B cell (primary cell): ENCODE results near the gene GALNT11. TPM values are rescaled to one million over a fixed set of nuclear protein-coding genes. Genes with fewer than 3 reads are reported as not detected.

Source experiments
- ATAC-seq: fragments of 200-7000 bp; cut with Tn5 transposase; one replicate; pipeline ENCODE4 v1.10.0; 2021; ENCODE audit warnings: low read depth, mild to moderate bottlenecking, moderate number of reproducible peaks, moderate library complexity
- CTCF ChIA-PET: fragments of 350-600 bp; sonication (Branson Sonifier 250); formaldehyde crosslinking; loops from one replicate; lab custom pipeline; 2021; ENCODE audit warnings: antibody characterized with exemption, inconsistent platforms; lab: Charles Lee
- POLR2A ChIA-PET: fragments of 350-600 bp; sonication (Branson Sonifier 250); formaldehyde crosslinking; loops from one replicate; lab custom pipeline; 2021; ENCODE audit warnings: antibody characterized with exemption; lab: Charles Lee
- DNase-seq: peaks from one replicate; pipeline ENCODE4 v3.0.0; 2013
- H2AFZ ChIP-seq: 2 replicates; pipeline ENCODE4 v1.6.1; 2012; ENCODE audit warnings: mild to moderate bottlenecking, low read depth, low read length; ENCODE audit not compliant: insufficient read depth, poor library complexity, severe bottlenecking
- H3K27ac ChIP-seq, 2 donors: 1 replicate in 1 of 2; 2 replicates in 1 of 2; pipeline ENCODE4 v1.5.1; 2012 to 2013; ENCODE audit warnings: low read length in 2 of 2, mild to moderate bottlenecking in 2 of 2, moderate library complexity in 1 of 2
- H3K27me3 ChIP-seq, 4 experiments: fragments of 200-600 bp in 1 of 4; sonication (generic) in 1 of 4; replicated peaks in 1 of 4; 1 replicate in 2 of 4; 2 replicates in 2 of 4; pipeline versions ENCODE4 v1.6.1 to v1.7.0; 2013 to 2016; ENCODE audit warnings: low read length in 3 of 4, mild to moderate bottlenecking in 2 of 4, mixed read lengths in 1 of 4, moderate library complexity in 1 of 4; ENCODE audit not compliant: insufficient read depth in 4 of 4, control insufficient read depth in 3 of 4; ENCODE audit errors: control extremely low read depth in 1 of 4
- H3K36me3 ChIP-seq, 2 experiments: replicated peaks in 1 of 2; 1 replicate in 1 of 2; 2 replicates in 1 of 2; pipeline versions ENCODE4 v1.6.1 to v1.7.1; 2013; ENCODE audit warnings: low read length in 1 of 2; ENCODE audit not compliant: insufficient read depth in 2 of 2, control insufficient read depth in 1 of 2; ENCODE audit errors: control extremely low read depth in 1 of 2, extremely low read depth in 1 of 2
- H3K4me1 ChIP-seq, 2 donors: fragments of 200-600 bp in 1 of 2; sonication (generic) in 1 of 2; 1 replicate in 1 of 2; 2 replicates in 1 of 2; pipeline versions ENCODE4 v1.5.1 to v1.6.1; 2013 to 2017; ENCODE audit warnings: low read length in 2 of 2; ENCODE audit not compliant: control insufficient read depth in 2 of 2, insufficient read depth in 2 of 2
- H3K4me2 ChIP-seq: replicated peaks from 2 replicates; pipeline ENCODE3; 2012; ENCODE audit warnings: mild to moderate bottlenecking, low read depth, low read length; ENCODE audit not compliant: poor library complexity, severe bottlenecking
- H3K4me3 ChIP-seq, 5 experiments: fragments of 200-600 bp in 1 of 5; sonication (generic) in 1 of 5; 1 replicate in 3 of 5; 2 replicates in 2 of 5; pipeline versions ENCODE4 v1.5.1 to v1.7.0; 2011 to 2016; ENCODE audit warnings: low read length in 4 of 5, mild to moderate bottlenecking in 4 of 5, low read depth in 2 of 5, control low read depth in 1 of 5, moderate library complexity in 1 of 5; ENCODE audit not compliant: insufficient read depth in 1 of 5; ENCODE audit errors: control extremely low read depth in 1 of 5, extremely low read depth in 1 of 5
- H3K79me2 ChIP-seq: fragments of 200-600 bp; sonication (generic); one replicate; pipeline ENCODE4 v1.6.0; 2016; ENCODE audit warnings: low read length; ENCODE audit not compliant: control insufficient read depth, insufficient read depth
- H3K9ac ChIP-seq: fragments of 200-600 bp; sonication (generic); 2 replicates; pipeline ENCODE4 v1.6.1; 2017; ENCODE audit warnings: mild to moderate bottlenecking, low read length, moderate library complexity
- H3K9me3 ChIP-seq, 3 donors: one replicate each; pipeline versions ENCODE4 v1.6.1 to v1.7.1; 2013; ENCODE audit warnings: low read length in 2 of 3; ENCODE audit not compliant: control insufficient read depth in 2 of 3, insufficient read depth in 1 of 3; ENCODE audit errors: control extremely low read depth in 1 of 3
- H4K20me1 ChIP-seq: 2 replicates; pipeline ENCODE4 v1.6.0; 2012; ENCODE audit warnings: mild to moderate bottlenecking, low read length; ENCODE audit not compliant: insufficient read depth, control insufficient read depth, poor library complexity, severe bottlenecking
- H3K27ac Mint-ChIP-seq: one replicate; pipeline ENCODE4 v1.8.0; 2021; ENCODE audit warnings: mixed read lengths
- H3K27me3 Mint-ChIP-seq: one replicate; pipeline ENCODE4 v1.8.0; 2021; ENCODE audit warnings: mixed read lengths
- H3K4me1 Mint-ChIP-seq: one replicate; pipeline ENCODE4 v1.8.0; 2021; ENCODE audit warnings: mixed read lengths
- H3K4me3 Mint-ChIP-seq: one replicate; pipeline ENCODE4 v1.8.0; 2021; ENCODE audit warnings: mixed read lengths
- H3K9me3 Mint-ChIP-seq: one replicate; pipeline ENCODE4 v1.8.0; 2022; ENCODE audit warnings: mixed read lengths; ENCODE audit not compliant: insufficient read depth
- EZH2 ChIP-seq: IDR thresholded peaks from 2 replicates; pipeline ENCODE4 v1.6.1; 2012; ENCODE audit warnings: borderline replicate concordance, low read depth, mild to moderate bottlenecking, moderate library complexity, low read length; ENCODE audit not compliant: insufficient read depth, poor library complexity, severe bottlenecking
- WGBS: methylation state at CpG from one replicate; pipeline ENCODE4 v1.1.5; 2013; ENCODE audit warnings: missing lambda C conversion rate; ENCODE audit not compliant: insufficient coverage; 5-methylcytosine and 5-hydroxymethylcytosine counted together
- intact Hi-C: fragments of 100-400 bp; cut with micrococcal nuclease; formaldehyde crosslinking; loops from one replicate; pipeline ENCODE4 v1.10.0; 2022
- polyA plus RNA-seq: library from polyadenylated mRNA; depleted of rRNA; stranded (reverse); fragments of >200 nt; gene quantifications from 2 replicates; pipeline ENCODE4 v1.2.3, GENCODE V29; 2012
- total RNA-seq, 2 donors: library from RNA; stranded (reverse); fragments of 120-200 nt in 1 of 2; gene quantifications; 1 replicate in 1 of 2; 2 replicates in 1 of 2; pipeline versions ENCODE4 v1.2.3 to v1.2.4, GENCODE V29; 2013 to 2022
- TF ChIP-seq, protein P1 (sequence below): fragments of 200-600 bp; IDR thresholded peaks from one replicate; pipeline ENCODE4 v1.8.0; 2022; ENCODE audit warnings: antibody characterized with exemption, mild to moderate bottlenecking

The GALNT11 gene
- total and polyA plus RNA-seq, 2 donors (not counting 1 experiment from before 2014, with no cell fraction given): 13.8 to 14.5 TPM

DNA sequence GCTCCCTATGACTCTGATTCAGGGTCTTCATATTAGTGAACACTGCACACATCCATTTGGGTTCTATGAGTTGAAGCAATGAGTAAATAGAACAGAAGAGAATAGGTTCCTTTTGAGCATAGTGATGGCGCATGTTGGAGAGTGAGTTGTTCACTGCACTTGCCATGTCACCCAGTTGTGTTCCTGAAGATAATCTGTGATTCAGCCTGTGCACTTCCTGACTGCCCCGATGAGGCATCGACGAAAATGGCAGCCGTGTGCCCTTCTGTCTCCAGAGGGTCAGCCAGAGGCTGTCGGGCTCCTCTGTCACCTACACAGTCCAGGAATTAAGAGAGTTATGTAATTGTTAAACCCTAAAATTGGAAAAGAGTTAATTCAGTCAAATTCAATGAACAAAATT, 94.7 kb downstream of the GALNT11 start:
- Histone ChIP-seq H3K4me1 (no peaks in the 10 kb centered on the region), H4K20me1 (no peaks in the 10 kb centered on the region), H2AFZ (no peak overlapping the region), H3K4me3 (no peak overlapping the region), H3K9me3 (peaks cover 4 to 10% (median 4%) of the 10 kb centered on the region in 3 donors), H3K27me3 (no peaks in the 10 kb centered on the region), H3K27ac (no peak overlapping the region), H3K36me3 (peaks cover 17 to 75% of the 10 kb centered on the region in 2 experiments), H3K79me2 (no peaks in the 10 kb centered on the region), H3K4me2 (no peak overlapping the region), H3K9ac (no peak overlapping the region)
- ChIA-PET POLR2A (no interaction called here), CTCF (no interaction called here)
- H3K9me3 Mint-ChIP-seq: peaks cover 4% of the 10 kb centered on the region
- H3K27ac Mint-ChIP-seq: no peak overlapping the region
- H3K27me3 Mint-ChIP-seq: no peaks in the 10 kb centered on the region
- intact Hi-C loops: no loop called here
- no peak overlapping the region for H3K4me3 Mint-ChIP-seq
- no peaks in the 10 kb centered on the region for H3K4me1 Mint-ChIP-seq
- 93% methylated on average over 1 of the region's 6 CpGs for WGBS
- ATAC-seq (no peak), DNase-seq (no peak)
- TF ChIP-seq, protein P1, sequence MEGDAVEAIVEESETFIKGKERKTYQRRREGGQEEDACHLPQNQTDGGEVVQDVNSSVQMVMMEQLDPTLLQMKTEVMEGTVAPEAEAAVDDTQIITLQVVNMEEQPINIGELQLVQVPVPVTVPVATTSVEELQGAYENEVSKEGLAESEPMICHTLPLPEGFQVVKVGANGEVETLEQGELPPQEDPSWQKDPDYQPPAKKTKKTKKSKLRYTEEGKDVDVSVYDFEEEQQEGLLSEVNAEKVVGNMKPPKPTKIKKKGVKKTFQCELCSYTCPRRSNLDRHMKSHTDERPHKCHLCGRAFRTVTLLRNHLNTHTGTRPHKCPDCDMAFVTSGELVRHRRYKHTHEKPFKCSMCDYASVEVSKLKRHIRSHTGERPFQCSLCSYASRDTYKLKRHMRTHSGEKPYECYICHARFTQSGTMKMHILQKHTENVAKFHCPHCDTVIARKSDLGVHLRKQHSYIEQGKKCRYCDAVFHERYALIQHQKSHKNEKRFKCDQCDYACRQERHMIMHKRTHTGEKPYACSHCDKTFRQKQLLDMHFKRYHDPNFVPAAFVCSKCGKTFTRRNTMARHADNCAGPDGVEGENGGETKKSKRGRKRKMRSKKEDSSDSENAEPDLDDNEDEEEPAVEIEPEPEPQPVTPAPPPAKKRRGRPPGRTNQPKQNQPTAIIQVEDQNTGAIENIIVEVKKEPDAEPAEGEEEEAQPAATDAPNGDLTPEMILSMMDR: no peak
- TF ChIP-seq EZH2: no peak

DNA sequence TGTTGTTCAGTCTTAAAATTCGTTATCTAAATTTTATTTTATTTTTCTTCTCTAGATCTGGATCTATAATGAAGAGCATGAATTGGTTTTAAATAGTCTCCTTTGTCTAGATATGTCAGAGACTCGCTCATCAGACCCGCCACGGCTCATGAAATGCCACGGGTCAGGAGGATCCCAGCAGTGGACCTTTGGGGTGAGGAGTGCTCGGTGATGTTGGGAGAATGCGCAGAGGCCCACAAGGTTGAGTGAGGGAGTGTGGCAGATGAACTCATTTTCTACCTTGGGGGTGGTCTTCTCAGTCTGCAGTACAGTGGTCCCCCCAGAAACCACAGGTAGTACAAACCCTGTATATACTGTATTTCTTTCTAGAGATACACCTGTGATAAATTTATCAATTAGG, 95.3 kb downstream of the GALNT11 start:
- Histone ChIP-seq H3K9ac (no peak overlapping the region), H3K27ac (no peak overlapping the region), H3K79me2 (no peaks in the 10 kb centered on the region), H3K4me3 (no peak overlapping the region), H3K27me3 (no peaks in the 10 kb centered on the region), H3K9me3 (peaks cover 4 to 10% (median 4%) of the 10 kb centered on the region in 3 donors), H2AFZ (no peak overlapping the region), H3K4me1 (no peaks in the 10 kb centered on the region), H4K20me1 (no peaks in the 10 kb centered on the region), H3K4me2 (no peak overlapping the region), H3K36me3 (peaks cover 17 to 80% of the 10 kb centered on the region in 2 experiments)
- TF ChIP-seq EZH2: no peak
- TF ChIP-seq, protein P1: no peak
- POLR2A ChIA-PET: no interaction called here
- Mint-ChIP-seq H3K9me3 (peaks cover 4% of the 10 kb centered on the region), H3K4me1 (no peaks in the 10 kb centered on the region), H3K27me3 (no peaks in the 10 kb centered on the region), H3K27ac (no peak overlapping the region), H3K4me3 (no peak overlapping the region)
- CTCF ChIA-PET: no interaction called here
- no peak for DNase-seq
- WGBS: 100% methylated on average over 6 of the region's 7 CpGs
- intact Hi-C loops: no loop called here
- ATAC-seq: no peak
